WTC11 (cell line): ENCODE measurements around the gene LHPP. TPM values are rescaled to one million over a fixed set of nuclear protein-coding genes. Genes with fewer than 3 reads are reported as not detected.

ENCODE experiments used
- ATAC-seq: fragments of 200-7000 bp; cut with Tn5 transposase; 2 replicates; pipeline ENCODE4 v1.10.0; 2021; ENCODE audit warnings: mild to moderate bottlenecking, moderate library complexity
- CTCF ChIA-PET: fragments of 300-600 bp; sonication (Branson Sonifier 250); formaldehyde crosslinking; loops from one replicate; lab custom pipeline; 2021; ENCODE audit warnings: antibody characterized with exemption; lab: Charles Lee
- POLR2A ChIA-PET: fragments of 350-600 bp; sonication (Branson Sonifier 250); formaldehyde crosslinking; loops from one replicate; lab custom pipeline; 2021; ENCODE audit warnings: antibody characterized with exemption; lab: Charles Lee
- DNase-seq: peaks from one replicate; pipeline ENCODE4 v3.0.0; 2021; ENCODE audit warnings: low spot score
- H3K27ac Mint-ChIP-seq: 2 replicates; pipeline ENCODE4 v1.8.0; 2021; ENCODE audit warnings: mixed read lengths
- H3K27me3 Mint-ChIP-seq: 2 replicates; pipeline ENCODE4 v1.8.0; 2021; ENCODE audit warnings: low read depth, mild to moderate bottlenecking, moderate library complexity, mixed read lengths
- H3K36me3 Mint-ChIP-seq: 2 replicates; pipeline ENCODE4 v1.8.0; 2021; ENCODE audit warnings: mixed read lengths
- H3K4me1 Mint-ChIP-seq: 2 replicates; pipeline ENCODE4 v1.8.0; 2022; ENCODE audit warnings: mixed read lengths
- H3K4me3 Mint-ChIP-seq: 2 replicates; pipeline ENCODE4 v1.8.0; 2021; ENCODE audit warnings: mild to moderate bottlenecking, moderate library complexity, mixed read lengths
- H3K9me3 Mint-ChIP-seq: 2 replicates; pipeline ENCODE4 v1.8.0; 2021; ENCODE audit warnings: mixed read lengths
- CREM ChIP-seq: sonication (generic); formaldehyde crosslinking; IDR thresholded peaks from 2 replicates; pipeline ENCODE4 v1.8.1; 2022; ENCODE audit warnings: mild to moderate bottlenecking, missing genetic modification reagents, moderate library complexity
- KAT7 ChIP-seq: sonication (generic); formaldehyde crosslinking; IDR thresholded peaks from 2 replicates; pipeline ENCODE4 v1.8.1; 2023; ENCODE audit warnings: missing genetic modification reagents, mild to moderate bottlenecking, borderline replicate concordance
- MAX ChIP-seq: sonication (generic); formaldehyde crosslinking; IDR thresholded peaks from 2 replicates; pipeline ENCODE4 v1.8.0; 2022; ENCODE audit warnings: mild to moderate bottlenecking, missing genetic modification reagents
- MXD4 ChIP-seq: fragments of 250-450 bp; sonication (Bioruptor Pico); IDR thresholded peaks from 2 replicates; pipeline ENCODE4 v1.8.0; 2021; ENCODE audit warnings: mild to moderate bottlenecking, moderate library complexity, borderline replicate concordance
- NFYB ChIP-seq: sonication (generic); formaldehyde crosslinking; conservative IDR thresholded peaks from 2 replicates; pipeline ENCODE4 v1.8.0; 2022; ENCODE audit warnings: low read depth, missing genetic modification reagents
- NR2C2 ChIP-seq: sonication (generic); formaldehyde crosslinking; IDR thresholded peaks from 2 replicates; pipeline ENCODE4 v1.8.0; 2022; ENCODE audit warnings: mild to moderate bottlenecking, missing genetic modification reagents
- SMAD3 ChIP-seq: sonication (generic); formaldehyde crosslinking; IDR thresholded peaks from 2 replicates; pipeline ENCODE4 v1.8.0; 2022; ENCODE audit warnings: missing genetic modification reagents, mild to moderate bottlenecking, borderline replicate concordance
- SMAD4 ChIP-seq: sonication (generic); formaldehyde crosslinking; IDR thresholded peaks from 2 replicates; pipeline ENCODE4 v1.8.0; 2022; ENCODE audit warnings: mild to moderate bottlenecking, missing genetic modification reagents
- TCF7 ChIP-seq: sonication (generic); formaldehyde crosslinking; IDR thresholded peaks from 2 replicates; pipeline ENCODE4 v1.8.0; 2022; ENCODE audit warnings: mild to moderate bottlenecking, low read depth, missing genetic modification reagents, moderate library complexity
- USF2 ChIP-seq: sonication (generic); formaldehyde crosslinking; IDR thresholded peaks from 2 replicates; pipeline ENCODE4 v1.8.1; 2023; ENCODE audit warnings: mild to moderate bottlenecking, missing genetic modification reagents, moderate library complexity
- ZNF121 ChIP-seq: sonication (generic); formaldehyde crosslinking; IDR thresholded peaks from 2 replicates; pipeline ENCODE4 v1.8.0; 2023; ENCODE audit warnings: missing genetic modification reagents
- ZNF416 ChIP-seq: fragments of 250-450 bp; sonication (Bioruptor Pico); IDR thresholded peaks from 2 replicates; pipeline ENCODE4 v1.9.0; 2021; ENCODE audit warnings: mild to moderate bottlenecking, inconsistent platforms
- ZNF671 ChIP-seq: fragments of 250-450 bp; sonication (Bioruptor Pico); IDR thresholded peaks from 2 replicates; pipeline ENCODE4 v1.8.0; 2021; ENCODE audit warnings: mild to moderate bottlenecking
- ZSCAN18 ChIP-seq: fragments of 250-450 bp; sonication (Bioruptor Pico); IDR thresholded peaks from 2 replicates; pipeline ENCODE4 v2.1.2; 2022; ENCODE audit warnings: mild to moderate bottlenecking, moderate library complexity
- total RNA-seq: library from RNA; stranded (reverse); gene quantifications from 3 replicates; pipeline ENCODE4 v1.2.3, GENCODE V29; 2021
- TF ChIP-seq, protein P1 (sequence below): fragments of 250-450 bp; sonication (Bioruptor Pico); IDR thresholded peaks from 2 replicates; pipeline ENCODE4 v1.9.0; 2021; ENCODE audit warnings: mild to moderate bottlenecking
- TF ChIP-seq, protein P2 (sequence below): sonication (generic); formaldehyde crosslinking; conservative IDR thresholded peaks from 2 replicates; pipeline ENCODE4 v1.8.1; 2023; ENCODE audit warnings: mild to moderate bottlenecking, low read depth, missing genetic modification reagents, moderate library complexity
- TF ChIP-seq, protein P3 (sequence below): sonication (generic); formaldehyde crosslinking; IDR thresholded peaks from 2 replicates; pipeline ENCODE4 v1.8.0; 2022; ENCODE audit warnings: missing genetic modification reagents

The LHPP gene
- total RNA-seq, 1 experiment from 2014 or later: 33.2 TPM

GRCh38 chr10:124495725-124496124 lies 34.1 kb downstream of the LHPP start (continued):
- no peak for TF ChIP-seq TCF7
- no peak for TF ChIP-seq KAT7 (CRISPR knock-in tag)
- TF ChIP-seq MAX (CRISPR knock-in tag): no peak
- TF ChIP-seq USF2 (CRISPR knock-in tag): no peak

DNA sequence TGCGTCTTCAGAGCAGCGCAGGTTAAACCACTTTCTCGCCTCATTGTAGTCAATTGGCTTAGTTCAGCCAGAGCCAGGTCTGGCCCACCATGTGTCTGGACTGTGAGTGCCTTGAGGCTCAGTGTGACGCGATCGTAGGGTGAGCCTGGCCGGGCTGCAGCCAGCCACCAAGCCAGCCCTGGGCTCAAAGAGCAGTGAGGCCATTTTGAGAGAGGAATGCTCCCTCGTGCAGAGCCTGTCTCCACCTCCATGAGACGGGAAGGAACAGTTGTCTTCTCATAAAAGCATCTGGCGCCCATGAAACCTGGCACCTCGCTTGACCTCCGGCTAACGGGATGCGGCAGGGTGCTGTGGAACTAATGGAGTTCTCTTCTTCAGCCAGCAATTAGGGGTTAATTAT lies 34.5 kb downstream of the LHPP start:
- no peak overlapping the region for H3K27ac Mint-ChIP-seq

GRCh38 chr10:124496620-124497019 lies 35.0 kb downstream of the LHPP start:
- ATAC-seq (peak; percentile 9; the same call in 1 of the 2 replicates), DNase-seq (no peak)
- peaks cover 43% of the 10 kb centered on the region for H3K4me1 Mint-ChIP-seq
- CTCF ChIA-PET: interaction anchor here (1.2 to 1.6 kb wide), 3 partner anchors 34 to 108 kb away, joined by 4 to 8 read pairs (median 5); no protein-coding TSS in a partner anchor
- H3K27me3 Mint-ChIP-seq: no peaks in the 10 kb centered on the region
- TF ChIP-seq SMAD4: no peak
- TF ChIP-seq CREM (CRISPR knock-in tag): no peak
- TF ChIP-seq, protein P1, sequence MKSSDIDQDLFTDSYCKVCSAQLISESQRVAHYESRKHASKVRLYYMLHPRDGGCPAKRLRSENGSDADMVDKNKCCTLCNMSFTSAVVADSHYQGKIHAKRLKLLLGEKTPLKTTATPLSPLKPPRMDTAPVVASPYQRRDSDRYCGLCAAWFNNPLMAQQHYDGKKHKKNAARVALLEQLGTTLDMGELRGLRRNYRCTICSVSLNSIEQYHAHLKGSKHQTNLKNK (CRISPR knock-in tag): no peak
- no peak for TF ChIP-seq NR2C2 (CRISPR knock-in tag)
- no peak for TF ChIP-seq ZSCAN18
- no peak for TF ChIP-seq SMAD3
- TF ChIP-seq ZNF416: no peak
- H3K4me3 Mint-ChIP-seq: no peak overlapping the region
- H3K36me3 Mint-ChIP-seq: peaks cover 23% of the 10 kb centered on the region
- peaks cover 8% of the 10 kb centered on the region for H3K9me3 Mint-ChIP-seq
- peak overlapping the region; percentile 84; the same call in 1 of the 2 replicates for H3K27ac Mint-ChIP-seq
- POLR2A ChIA-PET: no interaction called here

More for the DNA sequence above, 34.5 kb downstream of the LHPP start:
- H3K9me3 Mint-ChIP-seq: peaks cover 8% of the 10 kb centered on the region
- H3K27me3 Mint-ChIP-seq: no peaks in the 10 kb centered on the region
- no peak for TF ChIP-seq MAX (CRISPR knock-in tag)
- TF ChIP-seq, protein P2, sequence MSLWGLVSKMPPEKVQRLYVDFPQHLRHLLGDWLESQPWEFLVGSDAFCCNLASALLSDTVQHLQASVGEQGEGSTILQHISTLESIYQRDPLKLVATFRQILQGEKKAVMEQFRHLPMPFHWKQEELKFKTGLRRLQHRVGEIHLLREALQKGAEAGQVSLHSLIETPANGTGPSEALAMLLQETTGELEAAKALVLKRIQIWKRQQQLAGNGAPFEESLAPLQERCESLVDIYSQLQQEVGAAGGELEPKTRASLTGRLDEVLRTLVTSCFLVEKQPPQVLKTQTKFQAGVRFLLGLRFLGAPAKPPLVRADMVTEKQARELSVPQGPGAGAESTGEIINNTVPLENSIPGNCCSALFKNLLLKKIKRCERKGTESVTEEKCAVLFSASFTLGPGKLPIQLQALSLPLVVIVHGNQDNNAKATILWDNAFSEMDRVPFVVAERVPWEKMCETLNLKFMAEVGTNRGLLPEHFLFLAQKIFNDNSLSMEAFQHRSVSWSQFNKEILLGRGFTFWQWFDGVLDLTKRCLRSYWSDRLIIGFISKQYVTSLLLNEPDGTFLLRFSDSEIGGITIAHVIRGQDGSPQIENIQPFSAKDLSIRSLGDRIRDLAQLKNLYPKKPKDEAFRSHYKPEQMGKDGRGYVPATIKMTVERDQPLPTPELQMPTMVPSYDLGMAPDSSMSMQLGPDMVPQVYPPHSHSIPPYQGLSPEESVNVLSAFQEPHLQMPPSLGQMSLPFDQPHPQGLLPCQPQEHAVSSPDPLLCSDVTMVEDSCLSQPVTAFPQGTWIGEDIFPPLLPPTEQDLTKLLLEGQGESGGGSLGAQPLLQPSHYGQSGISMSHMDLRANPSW (CRISPR knock-in tag): no peak
- TF ChIP-seq ZNF121 (CRISPR knock-in tag): no peak
- TF ChIP-seq MXD4 (CRISPR knock-in tag): no peak
- TF ChIP-seq SMAD3: no peak
- TF ChIP-seq ZNF671 (CRISPR knock-in tag): no peak
- TF ChIP-seq NFYB (CRISPR knock-in tag): no peak
- TF ChIP-seq, protein P3, sequence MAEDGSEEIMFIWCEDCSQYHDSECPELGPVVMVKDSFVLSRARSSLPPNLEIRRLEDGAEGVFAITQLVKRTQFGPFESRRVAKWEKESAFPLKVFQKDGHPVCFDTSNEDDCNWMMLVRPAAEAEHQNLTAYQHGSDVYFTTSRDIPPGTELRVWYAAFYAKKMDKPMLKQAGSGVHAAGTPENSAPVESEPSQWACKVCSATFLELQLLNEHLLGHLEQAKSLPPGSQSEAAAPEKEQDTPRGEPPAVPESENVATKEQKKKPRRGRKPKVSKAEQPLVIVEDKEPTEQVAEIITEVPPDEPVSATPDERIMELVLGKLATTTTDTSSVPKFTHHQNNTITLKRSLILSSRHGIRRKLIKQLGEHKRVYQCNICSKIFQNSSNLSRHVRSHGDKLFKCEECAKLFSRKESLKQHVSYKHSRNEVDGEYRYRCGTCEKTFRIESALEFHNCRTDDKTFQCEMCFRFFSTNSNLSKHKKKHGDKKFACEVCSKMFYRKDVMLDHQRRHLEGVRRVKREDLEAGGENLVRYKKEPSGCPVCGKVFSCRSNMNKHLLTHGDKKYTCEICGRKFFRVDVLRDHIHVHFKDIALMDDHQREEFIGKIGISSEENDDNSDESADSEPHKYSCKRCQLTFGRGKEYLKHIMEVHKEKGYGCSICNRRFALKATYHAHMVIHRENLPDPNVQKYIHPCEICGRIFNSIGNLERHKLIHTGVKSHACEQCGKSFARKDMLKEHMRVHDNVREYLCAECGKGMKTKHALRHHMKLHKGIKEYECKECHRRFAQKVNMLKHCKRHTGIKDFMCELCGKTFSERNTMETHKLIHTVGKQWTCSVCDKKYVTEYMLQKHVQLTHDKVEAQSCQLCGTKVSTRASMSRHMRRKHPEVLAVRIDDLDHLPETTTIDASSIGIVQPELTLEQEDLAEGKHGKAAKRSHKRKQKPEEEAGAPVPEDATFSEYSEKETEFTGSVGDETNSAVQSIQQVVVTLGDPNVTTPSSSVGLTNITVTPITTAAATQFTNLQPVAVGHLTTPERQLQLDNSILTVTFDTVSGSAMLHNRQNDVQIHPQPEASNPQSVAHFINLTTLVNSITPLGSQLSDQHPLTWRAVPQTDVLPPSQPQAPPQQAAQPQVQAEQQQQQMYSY (CRISPR knock-in tag): no peak
- TF ChIP-seq USF2 (CRISPR knock-in tag): no peak
- POLR2A ChIA-PET: no interaction called here
- peaks cover 43% of the 10 kb centered on the region for H3K4me1 Mint-ChIP-seq
- DNase-seq (no peak), ATAC-seq (no peak)
- CTCF ChIA-PET: interaction anchor here (1.2 to 1.6 kb wide), 2 partner anchors 34 to 93 kb away, joined by 4 to 8 read pairs; no protein-coding TSS in a partner anchor
- peaks cover 22% of the 10 kb centered on the region for H3K36me3 Mint-ChIP-seq
- no peak overlapping the region for H3K4me3 Mint-ChIP-seq
